Epithelial cell of esophagus (primary cell): Measurements from ENCODE around the gene KAT7.

Experiments
- DNase-seq: peaks from one replicate; pipeline ENCODE4 v3.0.0; 2010; ENCODE audit warnings: low read depth
- H3K4me3 ChIP-seq: 2 replicates; pipeline ENCODE4 v1.5.1; 2011; ENCODE audit warnings: mild to moderate bottlenecking, low read length, control low read depth
- CTCF ChIP-seq: IDR thresholded peaks from 2 replicates; pipeline ENCODE4 v1.5.1; 2011; ENCODE audit warnings: low read depth, mild to moderate bottlenecking, low read length, control low read depth, inconsistent platforms; ENCODE audit not compliant: insufficient read depth; ENCODE audit errors: missing control alignments

Gene KAT7

GRCh38 chr17:49872754-49873377 is 84.4 kb downstream of the KAT7 start:
- H3K4me3 ChIP-seq, result no peak overlapping the region
- no peak for TF ChIP-seq CTCF
- DNase-seq, result no peak

- no peak for DNase-seq
- H3K4me3 ChIP-seq, result no peak overlapping the region
- no peak for TF ChIP-seq CTCF
Measured at GRCh38 chr17:49873466-49873865, 85.0 kb downstream of the KAT7 start.

- TF ChIP-seq CTCF, result no peak
- no peak overlapping the region for H3K4me3 ChIP-seq
Measured at GRCh38 chr17:49873926-49874325, 85.4 kb downstream of the KAT7 start.

GRCh38 chr17:49874911-49875310 is 86.4 kb downstream of the KAT7 start:
- no peak for TF ChIP-seq CTCF
- H3K4me3 ChIP-seq, result no peak overlapping the region
- no peak for DNase-seq

More at GRCh38 chr17:49873926-49874325, 85.4 kb downstream of the KAT7 start:
- no peak for DNase-seq

GRCh38 chr17:49875685-49876084 is 87.2 kb downstream of the KAT7 start:
- no peak for TF ChIP-seq CTCF
- no peak overlapping the region for H3K4me3 ChIP-seq
- DNase-seq, result no peak

- no peak for DNase-seq
- H3K4me3 ChIP-seq, result no peak overlapping the region
- no peak for TF ChIP-seq CTCF
Measured at GRCh38 chr17:49878931-49879904, 90.7 kb downstream of the KAT7 start.
